ENCODE data around the gene SLC9B2.

Gene SLC9B2

GRCh38 chr4:103076747-103077347 is at the start of gene SLC9B2:
SLC9B2 (minus strand) TSS chr4:103076761; CDS start chr4:103067550, 9,211 bp downstream.
- no peak for DNase-seq (ENCODE audit: low read depth in 4 of 4, low spot score in 1 of 4)

- no peak for DNase-seq (ENCODE audit: low read depth in 4 of 4, low spot score in 1 of 4)
Measured at GRCh38 chr4:103126126-103126525, 49.6 kb upstream of the SLC9B2 start.

- no peak for DNase-seq (ENCODE audit: low read depth in 4 of 4, low spot score in 1 of 4)
Measured at GRCh38 chr4:103123114-103123513, 46.6 kb upstream of the SLC9B2 start.

GRCh38 chr4:103118166-103118565 is 41.6 kb upstream of the SLC9B2 start:
- no peak for DNase-seq (ENCODE audit: low read depth in 4 of 4, low spot score in 1 of 4)

- DNase-seq (ENCODE audit: low read depth in 4 of 4, low spot score in 1 of 4) = no peak
Measured at GRCh38 chr4:103111598-103111997, 35.0 kb upstream of the SLC9B2 start.

- DNase-seq (ENCODE audit: low read depth in 4 of 4, low spot score in 1 of 4) = no peak
Measured at GRCh38 chr4:103108542-103108941, 32.0 kb upstream of the SLC9B2 start.

GRCh38 chr4:103105558-103106356 is 29.2 kb upstream of the SLC9B2 start:
- no peak for DNase-seq (ENCODE audit: low read depth in 4 of 4, low spot score in 1 of 4)

GRCh38 chr4:103104886-103105285 is 28.3 kb upstream of the SLC9B2 start:
- no peak for DNase-seq (ENCODE audit: low read depth in 4 of 4, low spot score in 1 of 4)

GRCh38 chr4:103100691-103101090 is 24.1 kb upstream of the SLC9B2 start:
- no peak for DNase-seq (ENCODE audit: low read depth in 4 of 4, low spot score in 1 of 4)

- DNase-seq (ENCODE audit: low read depth in 4 of 4, low spot score in 1 of 4) = peak in 1 of 4 experiments; percentile 10
Measured at GRCh38 chr4:103099691-103100392, 23.3 kb upstream of the SLC9B2 start, which contains the start of gene BDH2. BDH2 (minus strand) TSS chr4:103099834; CDS start chr4:103096254, 3,580 bp downstream.

- no peak for DNase-seq (ENCODE audit: low read depth in 4 of 4, low spot score in 1 of 4)
Measured at GRCh38 chr4:103098756-103099440, 22.3 kb upstream of the SLC9B2 start.

- DNase-seq (ENCODE audit: low read depth in 4 of 4, low spot score in 1 of 4) = no peak
Measured at GRCh38 chr4:103098341-103098740, 21.8 kb upstream of the SLC9B2 start.

GRCh38 chr4:103097112-103097511 is 20.6 kb upstream of the SLC9B2 start:
- no peak for DNase-seq (ENCODE audit: low read depth in 4 of 4, low spot score in 1 of 4)

- no peak for DNase-seq (ENCODE audit: low read depth in 4 of 4, low spot score in 1 of 4)
Measured at GRCh38 chr4:103095080-103095479, 18.5 kb upstream of the SLC9B2 start.

GRCh38 chr4:103092245-103092644 is 15.7 kb upstream of the SLC9B2 start:
- DNase-seq (ENCODE audit: low read depth in 4 of 4, low spot score in 1 of 4) = no peak

GRCh38 chr4:103091601-103092223 is 15.2 kb upstream of the SLC9B2 start:
- DNase-seq (ENCODE audit: low read depth in 4 of 4, low spot score in 1 of 4) = no peak

GRCh38 chr4:103089481-103089880 is 12.9 kb upstream of the SLC9B2 start:
- DNase-seq (ENCODE audit: low read depth in 4 of 4, low spot score in 1 of 4) = no peak

GRCh38 chr4:103086551-103086950 is 10.0 kb upstream of the SLC9B2 start:
- DNase-seq (ENCODE audit: low read depth in 4 of 4, low spot score in 1 of 4) = no peak

- DNase-seq (ENCODE audit: low read depth in 4 of 4, low spot score in 1 of 4) = no peak
Measured at GRCh38 chr4:103085555-103086196, 9.1 kb upstream of the SLC9B2 start.

GRCh38 chr4:103079621-103080020 is 3.1 kb upstream of the SLC9B2 start:
- DNase-seq (ENCODE audit: low read depth in 4 of 4, low spot score in 1 of 4) = no peak
